ENCODE data around the gene RFFL. TPM values are rescaled to one million over a fixed set of nuclear protein-coding genes. Genes with fewer than 3 reads are reported as not detected.
A peak's percentile ranks its signal among the peaks of the same experiment; 100 is the strongest.

RFFL gene
- total RNA-seq, 2 donors from 2014 or later, result 46.6 to 51.3 TPM

DNA sequence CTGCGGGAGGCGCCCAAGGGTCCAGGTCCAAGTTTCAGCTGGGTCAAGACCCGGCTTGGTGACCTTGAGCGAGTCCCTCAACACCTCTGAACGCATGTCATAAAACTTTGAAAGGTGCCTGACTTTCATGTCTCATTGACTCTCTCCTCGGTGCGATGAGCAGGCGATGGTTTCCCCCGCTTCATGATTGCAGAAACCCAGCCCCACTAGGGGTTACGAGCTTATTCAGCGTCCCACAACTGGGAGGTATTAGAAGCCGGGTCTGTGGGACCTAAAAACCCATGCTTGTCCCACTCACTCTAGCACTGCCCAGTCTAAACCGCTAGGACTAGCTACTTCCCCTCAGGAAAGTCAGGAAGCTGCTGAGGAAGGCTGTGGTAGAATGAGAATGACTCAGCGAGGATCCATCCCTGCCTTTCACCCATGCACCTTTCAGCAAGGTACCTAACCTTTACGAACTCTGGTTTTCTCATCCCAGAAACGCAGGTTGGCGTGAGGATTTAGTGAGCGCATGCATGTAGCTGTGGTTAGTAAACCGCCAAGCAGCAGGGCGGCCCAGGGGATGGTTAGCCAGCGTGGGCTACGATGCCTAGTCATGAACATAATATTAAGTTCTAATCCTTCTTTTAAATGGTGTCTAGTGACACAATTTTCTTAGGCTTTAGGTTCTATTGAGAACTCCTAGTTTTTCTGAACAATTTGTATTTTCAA lies 26.2 kb upstream of the RFFL start:
- H3K27ac ChIP-seq, result peak overlapping the region; percentile 49 to 95

DNA sequence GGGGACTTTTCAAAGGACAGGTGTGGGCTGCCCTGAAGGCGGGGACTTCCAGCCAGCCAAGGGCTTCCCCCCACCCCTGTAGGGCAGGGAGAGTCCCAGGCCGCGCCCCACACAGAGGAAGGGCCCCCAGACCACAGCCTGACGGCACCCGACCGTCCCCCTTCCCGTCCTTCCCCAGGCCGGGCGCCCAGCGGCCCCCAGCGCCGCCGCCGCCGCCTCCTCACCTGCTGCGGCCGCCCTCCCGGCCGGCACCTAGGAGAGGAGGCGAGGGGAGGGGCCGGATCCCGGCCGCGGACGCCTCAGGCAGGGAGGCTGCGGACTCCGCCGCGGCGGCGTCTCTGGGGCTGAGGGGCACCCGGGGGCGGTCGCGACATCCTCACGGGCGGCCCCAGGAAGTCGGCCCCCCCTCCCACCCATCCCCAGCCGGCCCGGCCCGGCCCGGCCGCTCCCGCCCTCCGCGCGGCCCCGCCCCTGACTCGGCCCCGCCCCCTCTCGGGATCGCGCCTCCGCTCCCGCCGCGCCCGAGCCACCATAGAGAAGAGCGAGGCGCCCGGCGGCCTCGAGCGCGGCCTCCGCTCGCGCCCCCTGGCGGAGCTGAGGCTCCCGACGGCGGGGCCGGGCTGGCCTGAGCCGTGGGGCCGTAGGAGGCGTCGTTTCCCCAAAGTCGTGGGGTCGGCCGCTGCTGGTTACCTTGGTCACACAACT lies 25.5 kb upstream of the RFFL start:
- intact Hi-C loops (cut with DNase I), result loop anchor here (2.0 kb wide), 1 partner anchor 128 kb away; the partner anchor contains the start of genes CCT6B and ZNF830

More for the DNA sequence above, 26.2 kb upstream of the RFFL start:
- Histone ChIP-seq H3K4me3 (peak overlapping the region; percentile 89 to 90), H3K36me3 (no peaks in the 10 kb centered on the region), H3K4me1 (replicated peaks) (no peaks in the 10 kb centered on the region), H3K27me3 (replicated peaks; ENCODE audit: insufficient read depth) (no peaks in the 10 kb centered on the region), H3K9me3 (no peaks in the 10 kb centered on the region)
- DNase-seq (ENCODE audit: low spot score), result no peak
- 46% methylated on average over 22 of the region's 22 CpGs for WGBS
- no peak for TF ChIP-seq POLR2A (IDR thresholded peaks at IDR 0.05)
- TF ChIP-seq, protein P1, sequence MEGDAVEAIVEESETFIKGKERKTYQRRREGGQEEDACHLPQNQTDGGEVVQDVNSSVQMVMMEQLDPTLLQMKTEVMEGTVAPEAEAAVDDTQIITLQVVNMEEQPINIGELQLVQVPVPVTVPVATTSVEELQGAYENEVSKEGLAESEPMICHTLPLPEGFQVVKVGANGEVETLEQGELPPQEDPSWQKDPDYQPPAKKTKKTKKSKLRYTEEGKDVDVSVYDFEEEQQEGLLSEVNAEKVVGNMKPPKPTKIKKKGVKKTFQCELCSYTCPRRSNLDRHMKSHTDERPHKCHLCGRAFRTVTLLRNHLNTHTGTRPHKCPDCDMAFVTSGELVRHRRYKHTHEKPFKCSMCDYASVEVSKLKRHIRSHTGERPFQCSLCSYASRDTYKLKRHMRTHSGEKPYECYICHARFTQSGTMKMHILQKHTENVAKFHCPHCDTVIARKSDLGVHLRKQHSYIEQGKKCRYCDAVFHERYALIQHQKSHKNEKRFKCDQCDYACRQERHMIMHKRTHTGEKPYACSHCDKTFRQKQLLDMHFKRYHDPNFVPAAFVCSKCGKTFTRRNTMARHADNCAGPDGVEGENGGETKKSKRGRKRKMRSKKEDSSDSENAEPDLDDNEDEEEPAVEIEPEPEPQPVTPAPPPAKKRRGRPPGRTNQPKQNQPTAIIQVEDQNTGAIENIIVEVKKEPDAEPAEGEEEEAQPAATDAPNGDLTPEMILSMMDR (IDR thresholded peaks at IDR 0.05), result no peak
- intact Hi-C loops (cut with DNase I), result loop anchor here (2.0 kb wide), 1 partner anchor 129 kb away; the partner anchor contains the start of genes CCT6B and ZNF830

GRCh38 chr17:35088356-35088880 lies 24.9 kb upstream of the RFFL start:
- H3K36me3 ChIP-seq, result no peaks in the 10 kb centered on the region
- no peaks in the 10 kb centered on the region for H3K9me3 ChIP-seq
- peak; percentile 38 for DNase-seq (ENCODE audit: low spot score)
- TF ChIP-seq POLR2A (IDR thresholded peaks at IDR 0.05) (no peak), POLR2AphosphoS5 (IDR thresholded peaks at IDR 0.05) (no peak)
- TF ChIP-seq, protein P1 (IDR thresholded peaks at IDR 0.05), result no peak
- H3K27me3 ChIP-seq (replicated peaks; ENCODE audit: insufficient read depth), result no peaks in the 10 kb centered on the region
- intact Hi-C loops (cut with DNase I), result loop anchor here (2.0 kb wide), 1 partner anchor 128 kb away; the partner anchor contains the start of genes CCT6B and ZNF830
- peak overlapping the region; percentile 89 to 90 for H3K4me3 ChIP-seq
- peak overlapping the region; percentile 95 to 96 for H3K27ac ChIP-seq
- H3K4me1 ChIP-seq (replicated peaks), result no peaks in the 10 kb centered on the region
- under 1% methylated on average over 26 of the region's 26 CpGs for WGBS

More for the DNA sequence above, 25.5 kb upstream of the RFFL start:
- H3K4me3 ChIP-seq, result peak overlapping the region; percentile 89 to 90
- TF ChIP-seq, protein P1 (IDR thresholded peaks at IDR 0.05), result peak; percentile 87 to 96 (median 94)
- TF ChIP-seq POLR2A (IDR thresholded peaks at IDR 0.05) (peak; percentile 56), POLR2AphosphoS5 (IDR thresholded peaks at IDR 0.05) (peak; percentile 31)
- H3K4me1 ChIP-seq (replicated peaks), result no peaks in the 10 kb centered on the region
- under 1% methylated on average over 39 of the region's 80 CpGs for WGBS
- peak overlapping the region; percentile 95 to 96 for H3K27ac ChIP-seq
- DNase-seq (ENCODE audit: low spot score), result peak; percentile 86
- no peaks in the 10 kb centered on the region for H3K36me3 ChIP-seq
- no peaks in the 10 kb centered on the region for H3K27me3 ChIP-seq (replicated peaks; ENCODE audit: insufficient read depth)
- no peaks in the 10 kb centered on the region for H3K9me3 ChIP-seq

- peak overlapping the region; percentile 95 to 96 for H3K27ac ChIP-seq
- peak; percentile 54 for DNase-seq (ENCODE audit: low spot score)
- intact Hi-C loops (cut with DNase I), result loop anchor here (2.0 kb wide), 1 partner anchor 127 kb away; the partner anchor contains the start of genes CCT6B and ZNF830
- H3K9me3 ChIP-seq, result no peaks in the 10 kb centered on the region
- peak overlapping the region; percentile 89 to 90 for H3K4me3 ChIP-seq
- TF ChIP-seq POLR2AphosphoS5 (IDR thresholded peaks at IDR 0.05), result peak; percentile 36
- TF ChIP-seq POLR2A (IDR thresholded peaks at IDR 0.05), result no peak
- 4% methylated on average over 9 of the region's 9 CpGs for WGBS
- no peaks in the 10 kb centered on the region for H3K4me1 ChIP-seq (replicated peaks)
- H3K36me3 ChIP-seq, result no peaks in the 10 kb centered on the region
- no peaks in the 10 kb centered on the region for H3K27me3 ChIP-seq (replicated peaks; ENCODE audit: insufficient read depth)
Measured at GRCh38 chr17:35087731-35088355, 24.3 kb upstream of the RFFL start.

All from prostate gland (tissue), 2 donors.